Measurements from ENCODE around the gene SGK1.

GRCh38 chr6:134171517-134171916 is 146.4 kb downstream of the SGK1 start:
- no peak for TF ChIP-seq CTCF (IDR thresholded peaks at IDR 0.05)
- no peak for TF ChIP-seq POLR2A (IDR thresholded peaks at IDR 0.05)
